Muscle layer of colon (tissue), 2 donors: ENCODE results near the gene LITAF.

Source experiments
- H3K27ac ChIP-seq: one replicate; pipeline ENCODE4 v1.7.0; 2013; ENCODE audit warnings: low read depth, mild to moderate bottlenecking, low read length, moderate library complexity
- H3K27me3 ChIP-seq, 2 donors: one replicate each; pipeline ENCODE4 v1.7.0; 2013; ENCODE audit warnings: low read length in 2 of 2, mild to moderate bottlenecking in 2 of 2; ENCODE audit not compliant: insufficient read depth in 2 of 2, control insufficient read depth in 1 of 2
- H3K36me3 ChIP-seq: one replicate; pipeline ENCODE4 v1.7.0; 2013; ENCODE audit warnings: mild to moderate bottlenecking, low read length; ENCODE audit not compliant: insufficient read depth
- H3K4me1 ChIP-seq: one replicate; pipeline ENCODE4 v1.7.0; 2013; ENCODE audit warnings: mild to moderate bottlenecking, low read length; ENCODE audit not compliant: insufficient read depth
- H3K4me3 ChIP-seq, 2 donors: one replicate each; pipeline ENCODE4 v1.7.0; 2013; ENCODE audit warnings: low read length in 2 of 2, low read depth in 1 of 2, mild to moderate bottlenecking in 1 of 2, moderate library complexity in 1 of 2
- H3K9ac ChIP-seq: one replicate; pipeline ENCODE4 v1.7.0; 2013; ENCODE audit warnings: low read length
- H3K9me3 ChIP-seq: one replicate; pipeline ENCODE4 v1.7.0; 2013; ENCODE audit warnings: mild to moderate bottlenecking, low read length
- donor health status: abdominal sarcoma.
- donor health status: Adenocarcinoma of cecum.

LITAF gene

DNA sequence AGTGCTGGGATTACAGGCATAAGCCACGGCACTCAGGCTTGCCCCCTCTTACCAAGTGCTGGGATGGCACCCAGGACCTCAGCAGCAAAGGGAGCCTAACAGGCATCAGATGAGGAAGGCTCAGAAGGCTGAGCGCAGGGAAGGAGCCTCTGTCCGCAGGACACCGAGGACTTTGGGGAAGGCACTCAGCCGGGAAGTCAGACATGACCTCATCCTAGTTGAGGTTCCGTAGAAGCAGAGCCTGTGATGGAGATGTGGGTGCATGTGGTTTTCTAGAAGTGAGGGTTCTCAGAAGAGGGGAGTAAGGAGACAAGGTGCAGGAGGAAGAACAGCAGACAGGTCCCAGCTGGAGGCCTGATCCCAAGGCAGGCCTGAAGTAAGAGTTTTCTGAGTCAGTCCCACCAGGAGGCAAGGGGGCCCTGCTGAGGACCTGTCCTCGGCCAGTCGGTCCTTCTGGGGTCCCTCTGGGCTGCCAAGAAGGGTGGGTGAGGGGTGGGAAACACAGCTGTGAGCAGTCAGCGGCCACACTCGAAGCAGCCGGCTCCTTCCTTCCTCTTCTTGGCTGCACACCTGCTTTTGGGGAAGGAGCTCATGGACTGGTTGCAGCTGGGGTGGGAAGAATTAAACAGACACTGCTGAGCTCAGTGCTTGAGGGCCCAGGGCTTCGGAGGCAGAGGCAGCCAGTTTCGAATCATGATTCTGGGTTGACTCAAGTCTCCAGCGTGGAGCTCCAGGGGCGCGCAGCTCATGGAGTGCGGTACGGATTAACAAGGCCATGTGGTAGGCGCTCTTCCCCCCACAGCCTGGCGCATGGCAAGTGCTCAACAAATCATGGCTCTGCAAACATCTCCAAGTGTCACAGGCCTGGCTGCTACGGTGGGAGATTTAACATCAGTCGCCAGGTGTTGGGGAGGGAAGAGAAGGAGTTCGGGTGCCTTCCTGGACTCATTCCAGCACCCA, 42.6 kb upstream of the LITAF start:
- H3K27ac ChIP-seq = no peak overlapping the region
- no peaks in the 10 kb centered on the region for H3K27me3 ChIP-seq
- no peak overlapping the region for H3K9ac ChIP-seq
- H3K4me1 ChIP-seq = peaks cover 14% of the 10 kb centered on the region
- H3K4me3 ChIP-seq = no peak overlapping the region
- H3K9me3 ChIP-seq = no peaks in the 10 kb centered on the region
- no peaks in the 10 kb centered on the region for H3K36me3 ChIP-seq

GRCh38 chr16:11627822-11628457, 41.2 kb upstream of the LITAF start:
- Histone ChIP-seq H3K36me3 (no peaks in the 10 kb centered on the region), H3K27me3 (no peaks in the 10 kb centered on the region), H3K9ac (no peak overlapping the region), H3K4me1 (peaks cover 12% of the 10 kb centered on the region), H3K27ac (no peak overlapping the region), H3K4me3 (no peak overlapping the region), H3K9me3 (no peaks in the 10 kb centered on the region)

GRCh38 chr16:11627292-11627663, 40.6 kb upstream of the LITAF start:
- no peaks in the 10 kb centered on the region for H3K27me3 ChIP-seq
- H3K4me1 ChIP-seq = peaks cover 9% of the 10 kb centered on the region
- H3K27ac ChIP-seq = no peak overlapping the region
- H3K36me3 ChIP-seq = no peaks in the 10 kb centered on the region
- no peaks in the 10 kb centered on the region for H3K9me3 ChIP-seq
- no peak overlapping the region for H3K9ac ChIP-seq
- H3K4me3 ChIP-seq = no peak overlapping the region

DNA sequence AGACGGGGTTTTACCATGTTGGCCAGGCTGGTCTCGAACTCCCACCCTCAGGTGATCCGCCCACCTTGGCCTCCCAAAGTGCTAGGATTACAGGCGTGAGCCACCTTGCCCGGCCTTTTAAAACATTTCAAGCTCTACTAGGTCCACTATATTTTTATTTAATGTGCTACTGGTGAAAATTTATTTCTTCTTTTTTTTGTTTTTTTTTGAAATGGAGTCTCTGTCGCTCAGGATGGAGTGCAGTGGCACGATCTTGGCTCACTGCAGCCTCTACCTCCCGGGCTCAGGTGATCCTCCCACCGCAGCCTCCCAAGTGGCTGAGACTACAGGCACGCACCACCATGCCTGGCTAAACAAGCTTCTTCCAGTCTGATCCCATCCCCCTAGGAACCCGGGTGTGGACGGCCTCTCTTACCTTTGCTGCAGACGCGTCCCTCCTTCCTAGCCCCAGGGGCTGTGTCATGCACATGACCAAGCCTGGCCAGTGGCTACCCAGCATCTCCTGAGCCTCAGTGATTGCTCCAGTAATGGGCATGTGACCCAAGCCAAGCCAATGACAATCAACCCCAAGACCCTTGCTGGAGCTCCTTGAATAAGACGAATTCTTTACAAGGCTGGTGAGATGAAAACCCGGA, 40.1 kb upstream of the LITAF start:
- Histone ChIP-seq H3K36me3 (no peaks in the 10 kb centered on the region), H3K27ac (no peak overlapping the region)

DNA sequence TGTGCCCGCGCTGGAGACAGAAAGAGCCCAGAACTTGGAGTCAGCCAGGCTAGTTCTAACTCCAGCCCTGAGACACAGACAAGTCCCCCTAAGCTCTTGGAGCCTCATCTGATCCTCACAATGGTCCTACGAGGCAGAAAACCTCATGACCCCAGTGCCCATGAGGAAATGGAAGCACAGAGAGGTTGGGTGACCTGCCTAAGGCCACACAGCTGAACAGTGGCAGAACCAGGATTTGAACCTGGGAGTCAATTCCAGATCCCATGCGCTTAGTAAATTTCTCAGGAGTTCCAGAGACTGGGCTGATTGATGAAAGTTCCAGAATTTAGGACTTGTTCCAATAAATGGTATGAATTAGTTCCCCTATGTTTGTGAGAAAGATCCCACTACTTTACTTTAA, 39.0 kb upstream of the LITAF start:
- no peak overlapping the region for H3K27ac ChIP-seq

More for the DNA sequence above, 40.1 kb upstream of the LITAF start:
- peaks cover 9% of the 10 kb centered on the region for H3K4me1 ChIP-seq
- H3K9ac ChIP-seq = no peak overlapping the region
- no peaks in the 10 kb centered on the region for H3K27me3 ChIP-seq
- H3K9me3 ChIP-seq = no peaks in the 10 kb centered on the region
- H3K4me3 ChIP-seq = no peak overlapping the region

GRCh38 chr16:11624636-11625607, 38.2 kb upstream of the LITAF start:
- no peak overlapping the region for H3K27ac ChIP-seq
- no peak overlapping the region for H3K4me3 ChIP-seq
- H3K9me3 ChIP-seq = no peaks in the 10 kb centered on the region
- H3K4me1 ChIP-seq = peaks cover 13% of the 10 kb centered on the region
- H3K27me3 ChIP-seq = no peaks in the 10 kb centered on the region
- no peak overlapping the region for H3K9ac ChIP-seq
- no peaks in the 10 kb centered on the region for H3K36me3 ChIP-seq

More for the DNA sequence above, 39.0 kb upstream of the LITAF start:
- peaks cover 13% of the 10 kb centered on the region for H3K4me1 ChIP-seq
- H3K9me3 ChIP-seq = no peaks in the 10 kb centered on the region
- no peak overlapping the region for H3K9ac ChIP-seq
- H3K27me3 ChIP-seq = no peaks in the 10 kb centered on the region
- H3K4me3 ChIP-seq = no peak overlapping the region
- no peaks in the 10 kb centered on the region for H3K36me3 ChIP-seq

DNA sequence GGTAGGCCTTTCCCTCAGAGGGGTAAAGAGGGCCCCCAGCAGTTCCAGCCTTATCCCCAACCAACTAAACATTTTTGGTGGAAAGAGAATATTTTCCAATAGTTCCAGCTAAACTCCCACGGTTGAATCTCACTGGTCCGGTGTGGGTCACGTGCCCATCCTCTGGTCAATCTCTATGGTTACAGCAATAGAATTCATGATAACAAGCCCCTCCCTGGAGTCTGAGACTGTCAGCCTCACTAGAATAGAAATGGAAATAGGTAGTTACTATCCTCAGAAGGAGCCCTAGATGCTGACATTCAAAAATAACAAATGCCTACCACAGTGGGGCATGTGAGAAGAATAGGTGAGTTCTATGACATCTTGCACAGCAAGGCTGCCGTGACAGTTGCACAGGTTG, 37.5 kb upstream of the LITAF start:
- Histone ChIP-seq H3K36me3 (no peaks in the 10 kb centered on the region), H3K27ac (no peak overlapping the region), H3K9me3 (no peaks in the 10 kb centered on the region), H3K9ac (no peak overlapping the region), H3K4me1 (peaks cover 10% of the 10 kb centered on the region), H3K4me3 (no peak overlapping the region), H3K27me3 (no peaks in the 10 kb centered on the region)

DNA sequence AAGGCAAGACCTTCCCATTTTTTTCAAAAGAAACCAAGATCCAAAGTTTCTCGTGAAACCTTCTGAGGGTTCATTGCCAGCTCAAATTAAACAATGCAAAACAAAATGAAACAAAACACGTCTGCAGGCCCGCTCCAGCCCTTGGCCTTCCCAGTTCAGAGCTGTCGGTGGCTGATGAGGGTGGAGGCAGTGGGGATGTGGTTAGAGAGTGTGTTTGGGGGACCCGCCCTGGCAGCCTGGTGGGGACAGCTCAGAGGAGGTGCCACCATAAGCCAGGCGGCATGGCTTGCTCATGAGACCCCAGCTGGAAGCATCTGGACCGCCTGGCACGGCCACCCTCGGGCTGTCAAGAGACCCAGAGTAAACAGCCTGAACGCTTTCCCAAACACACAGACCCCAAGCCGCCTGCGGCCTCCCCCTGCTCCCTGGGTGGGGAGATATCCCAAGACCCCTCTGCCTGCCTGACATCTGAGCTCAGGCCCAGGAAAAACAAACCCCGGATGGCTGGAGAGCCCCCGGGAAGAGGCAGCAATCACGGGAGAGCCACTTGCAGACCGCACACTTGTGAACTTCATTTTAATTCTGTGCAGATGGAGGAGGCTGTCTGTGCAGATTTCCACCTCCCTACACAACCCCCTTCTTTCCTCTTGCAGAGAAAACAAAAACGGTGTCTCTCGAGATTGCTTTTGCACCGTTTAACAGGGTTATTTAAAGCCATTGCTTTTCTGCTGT, 35.4 kb upstream of the LITAF start:
- no peak overlapping the region for H3K27ac ChIP-seq

GRCh38 chr16:11621539-11621919, 34.8 kb upstream of the LITAF start:
- H3K4me3 ChIP-seq = peak overlapping the region in 1 of 2 donors; percentile 26
- no peaks in the 10 kb centered on the region for H3K27me3 ChIP-seq

More for the DNA sequence above, 35.4 kb upstream of the LITAF start:
- Histone ChIP-seq H3K36me3 (no peaks in the 10 kb centered on the region), H3K9me3 (no peaks in the 10 kb centered on the region), H3K9ac (no peak overlapping the region), H3K4me3 (peak overlapping the region in 1 of 2 donors; percentile 26), H3K27me3 (no peaks in the 10 kb centered on the region), H3K4me1 (peaks cover 10% of the 10 kb centered on the region)

GRCh38 chr16:11620243-11621003, 33.7 kb upstream of the LITAF start:
- H3K27me3 ChIP-seq = no peaks in the 10 kb centered on the region
- H3K9ac ChIP-seq = no peak overlapping the region
- H3K36me3 ChIP-seq = no peaks in the 10 kb centered on the region
- H3K27ac ChIP-seq = no peak overlapping the region
- no peaks in the 10 kb centered on the region for H3K9me3 ChIP-seq
- H3K4me1 ChIP-seq = peaks cover 10% of the 10 kb centered on the region
- H3K4me3 ChIP-seq = no peak overlapping the region

More at GRCh38 chr16:11621539-11621919, 34.8 kb upstream of the LITAF start:
- H3K9me3 ChIP-seq = no peaks in the 10 kb centered on the region
- H3K27ac ChIP-seq = no peak overlapping the region
- no peak overlapping the region for H3K9ac ChIP-seq
- peaks cover 10% of the 10 kb centered on the region for H3K4me1 ChIP-seq
- no peaks in the 10 kb centered on the region for H3K36me3 ChIP-seq
